GM21381 (cell line): ENCODE data around the gene MKI67.

Experiments
- ATAC-seq: cut with Tn5 transposase; IDR thresholded peaks from one replicate; pipeline ENCODE4 v1.9.1; 2021; ENCODE audit warnings: mild to moderate bottlenecking, moderate library complexity; ENCODE audit not compliant: unreplicated experiment

MKI67 gene

DNA sequence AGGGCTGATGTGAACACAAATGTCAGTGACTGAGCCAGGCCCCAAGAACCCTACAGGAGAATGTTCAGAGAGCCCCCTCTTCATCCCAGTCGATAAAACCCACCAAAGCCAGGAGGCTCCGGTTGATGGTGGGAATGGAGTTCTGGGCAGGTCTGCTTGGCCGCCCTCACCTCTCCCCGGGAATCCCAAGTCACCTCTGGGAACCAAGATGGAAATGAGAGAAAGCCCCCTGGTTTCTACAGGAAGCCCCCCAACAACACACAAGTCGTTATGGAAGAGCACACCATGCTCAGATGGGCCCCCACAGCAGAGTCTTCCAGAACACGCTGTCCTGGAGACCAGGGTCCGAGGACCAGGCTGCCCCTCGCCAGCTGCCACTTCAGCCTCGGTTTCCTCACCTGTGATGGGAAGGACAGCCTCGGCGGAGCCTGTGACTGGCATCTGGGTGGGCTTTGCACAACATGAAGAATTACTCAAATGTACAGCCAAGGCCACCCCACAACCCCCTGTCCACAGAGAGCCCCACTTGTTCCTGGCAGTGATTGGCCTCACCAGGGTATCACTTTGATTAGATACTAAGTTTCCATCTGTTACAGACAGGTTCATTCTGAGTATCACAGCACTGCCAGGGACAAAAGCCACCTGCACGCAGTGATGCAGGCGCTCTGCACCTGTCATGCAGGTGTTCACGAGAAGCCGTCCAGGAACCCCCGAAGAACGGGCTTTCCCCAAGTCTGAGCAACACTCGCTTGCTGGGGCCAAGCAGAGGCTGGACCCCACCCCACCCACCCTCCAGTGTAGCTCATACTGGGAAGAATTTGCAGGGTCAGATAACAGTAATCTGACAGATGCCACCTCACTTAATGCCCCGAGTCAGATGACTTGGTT, 57.6 kb downstream of the MKI67 start:
- no peak for ATAC-seq

- no peak for ATAC-seq
Observed at GRCh38 chr10:128067691-128068397, 58.4 kb downstream of the MKI67 start.

GRCh38 chr10:128066870-128067382, 59.3 kb downstream of the MKI67 start:
- no peak for ATAC-seq

GRCh38 chr10:128065881-128066534, 60.2 kb downstream of the MKI67 start:
- no peak for ATAC-seq

DNA sequence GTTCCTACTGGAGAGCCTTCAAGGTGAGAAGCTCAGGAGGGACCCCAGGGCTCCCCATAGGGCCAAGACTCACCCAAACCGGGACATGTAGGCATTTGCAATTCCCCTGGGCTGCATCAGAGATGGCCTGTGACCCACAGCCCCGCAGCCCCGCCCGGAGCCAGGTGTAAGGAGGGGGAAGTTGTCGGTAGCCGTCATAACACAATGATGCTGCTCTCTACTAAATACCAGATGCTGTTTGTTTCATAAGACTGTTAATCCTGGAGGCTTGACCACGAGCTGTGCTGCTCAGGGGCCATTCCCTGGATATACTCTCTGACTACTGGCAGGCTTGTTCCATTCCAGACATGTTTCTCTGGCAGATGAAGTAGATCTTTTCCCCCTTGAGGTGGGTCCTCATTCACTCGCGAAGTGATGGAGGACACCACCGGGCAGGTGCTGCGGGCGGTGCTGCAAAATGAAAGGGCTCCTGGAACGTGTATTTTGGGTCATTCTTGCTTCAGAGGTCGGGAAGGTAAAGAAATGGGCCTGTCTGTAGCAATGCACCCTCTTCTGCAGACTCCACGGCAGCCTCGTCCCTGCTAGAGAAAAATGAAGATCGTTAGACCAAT, 61.1 kb downstream of the MKI67 start:
- no peak for ATAC-seq

- peak; percentile 51 for ATAC-seq
Observed at GRCh38 chr10:128064108-128064969, 61.9 kb downstream of the MKI67 start.

DNA sequence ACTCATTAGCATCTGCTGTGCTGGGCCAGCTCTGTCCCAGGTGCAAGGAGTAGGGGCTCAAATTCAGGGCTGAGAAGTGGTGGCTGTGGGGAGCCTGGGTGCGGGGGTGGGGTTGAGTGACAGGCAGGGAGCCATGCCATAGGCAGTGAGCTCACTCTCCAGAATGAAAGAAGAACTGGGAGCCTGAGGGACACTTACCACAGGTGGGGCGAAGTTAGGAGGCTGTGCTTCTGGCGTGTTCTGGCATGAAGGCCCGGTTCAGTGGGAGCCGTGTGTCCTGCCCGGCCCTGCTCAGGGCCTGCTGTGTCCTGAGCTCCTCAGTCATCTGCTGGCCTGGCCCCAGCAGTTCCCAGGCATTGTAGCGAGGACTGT, 62.5 kb downstream of the MKI67 start:
- ATAC-seq = peak; percentile 16

DNA sequence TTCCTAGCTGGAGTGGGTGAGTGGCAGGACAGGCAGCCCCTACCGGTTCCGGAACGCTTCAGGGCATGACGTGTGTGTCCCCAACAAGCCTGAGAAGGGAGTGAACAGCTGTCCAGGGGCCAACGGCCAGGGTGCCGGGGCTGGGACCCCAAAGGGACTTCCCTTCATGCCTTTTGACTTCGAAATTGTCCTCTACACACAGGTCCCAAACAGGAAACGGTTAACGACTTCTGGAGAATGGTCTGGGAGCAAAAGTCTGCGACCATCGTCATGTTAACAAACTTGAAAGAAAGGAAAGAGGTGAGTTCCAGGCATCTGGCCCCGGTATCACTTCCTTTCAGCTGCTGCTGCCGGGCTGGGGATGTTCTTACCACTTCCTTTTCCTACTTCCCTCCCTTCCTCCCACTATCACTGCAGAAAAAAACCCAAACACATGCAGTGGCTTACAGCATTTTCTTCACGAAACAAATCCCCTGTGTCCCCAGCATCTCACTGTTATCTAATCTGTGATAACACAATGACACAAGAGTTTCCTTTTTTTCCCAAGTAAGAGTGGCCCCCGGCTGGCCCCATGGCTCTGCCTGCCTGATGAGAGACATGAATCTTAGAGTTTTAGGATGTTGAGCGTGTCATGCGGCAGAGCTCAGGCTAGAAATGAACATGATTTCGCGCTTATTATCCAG, 63.2 kb downstream of the MKI67 start:
- ATAC-seq = peak; percentile 47

DNA sequence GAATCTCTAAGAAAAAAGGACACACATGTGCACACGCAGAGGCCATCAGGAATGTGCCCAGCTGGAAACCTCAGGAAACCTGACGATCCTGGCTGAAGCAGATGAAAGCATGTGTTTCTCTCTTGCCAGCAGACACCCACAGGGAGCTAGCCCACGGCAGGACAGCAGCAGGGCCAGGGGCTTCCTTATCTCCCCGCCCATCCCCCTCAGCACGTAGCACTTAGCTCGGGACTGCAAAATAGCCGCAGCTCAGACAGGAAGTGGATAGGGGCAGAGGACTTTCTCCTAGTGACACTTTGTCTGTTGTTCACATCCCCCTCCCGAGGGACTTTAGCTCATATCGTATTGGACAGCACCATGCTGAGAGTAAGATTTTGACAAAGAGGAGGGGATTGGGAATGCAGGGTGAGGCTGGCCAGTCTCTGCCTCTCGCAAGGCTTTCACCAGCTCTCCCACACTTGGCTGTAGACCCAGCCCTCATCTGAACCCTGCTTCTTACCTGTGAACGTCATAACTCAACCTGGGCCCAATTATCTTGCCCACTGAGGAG, 63.8 kb downstream of the MKI67 start:
- ATAC-seq = no peak

- no peak for ATAC-seq
Observed at GRCh38 chr10:128061306-128062300, 64.6 kb downstream of the MKI67 start.

GRCh38 chr10:128060341-128061250, 65.6 kb downstream of the MKI67 start:
- no peak for ATAC-seq

- no peak for ATAC-seq
Observed at GRCh38 chr10:128059982-128060293, 66.3 kb downstream of the MKI67 start.

- ATAC-seq = no peak
Observed at GRCh38 chr10:128059266-128059981, 66.8 kb downstream of the MKI67 start.

DNA sequence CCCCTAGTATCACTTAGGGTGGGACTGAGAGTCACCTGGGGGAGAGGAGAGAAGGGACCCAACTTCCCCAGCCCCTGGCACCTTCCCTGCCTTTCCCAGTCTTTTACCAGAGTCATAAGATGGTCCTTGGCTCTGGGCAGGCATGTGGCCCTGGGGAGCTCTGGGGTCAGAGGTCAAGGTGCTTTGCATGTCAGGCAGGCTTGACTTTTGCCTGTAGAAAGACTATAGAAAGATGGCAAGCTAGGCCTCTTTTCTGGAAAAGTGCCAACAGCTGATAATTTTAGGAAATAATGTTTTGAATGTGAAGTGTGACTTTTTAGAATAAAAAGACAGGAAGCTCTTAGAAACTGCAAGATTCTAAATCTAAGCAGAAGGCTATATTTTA, 67.5 kb downstream of the MKI67 start:
- ATAC-seq = no peak

GRCh38 chr10:128058106-128058749, 68.0 kb downstream of the MKI67 start:
- ATAC-seq = no peak
